ENCODE data around the gene LY6G5C.

Gene LY6G5C

DNA sequence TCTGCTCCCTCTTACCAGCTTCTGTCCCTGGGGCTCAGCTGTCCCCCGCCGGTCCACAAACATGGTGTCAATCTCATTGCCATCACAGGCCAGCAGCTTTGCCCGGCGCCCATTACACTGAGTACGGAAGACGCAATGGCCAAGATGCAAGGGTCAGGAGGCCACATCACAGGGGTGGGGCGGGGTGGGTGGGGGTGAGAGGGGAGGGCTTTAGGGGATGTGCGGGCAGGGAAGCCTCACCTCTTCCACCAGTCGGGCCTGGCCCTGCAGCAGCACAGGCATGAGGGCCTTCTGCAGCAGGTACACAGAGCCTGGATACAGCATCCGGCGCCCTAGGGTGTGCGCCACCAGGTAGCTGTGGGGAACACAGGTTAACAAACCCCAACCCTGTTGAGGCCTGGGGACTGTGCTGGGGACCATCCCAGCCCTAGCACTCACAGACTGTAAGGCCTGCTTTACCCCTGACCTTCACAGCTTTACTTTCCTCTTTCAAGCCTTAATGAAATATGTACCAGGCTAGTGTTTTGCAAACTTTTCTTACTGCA, 10.8 kb upstream of the LY6G5C start:
- in situ Hi-C loops (cut with MboI; ENCODE audit: low sequenced_read_pairs) = no loop called here

DNA sequence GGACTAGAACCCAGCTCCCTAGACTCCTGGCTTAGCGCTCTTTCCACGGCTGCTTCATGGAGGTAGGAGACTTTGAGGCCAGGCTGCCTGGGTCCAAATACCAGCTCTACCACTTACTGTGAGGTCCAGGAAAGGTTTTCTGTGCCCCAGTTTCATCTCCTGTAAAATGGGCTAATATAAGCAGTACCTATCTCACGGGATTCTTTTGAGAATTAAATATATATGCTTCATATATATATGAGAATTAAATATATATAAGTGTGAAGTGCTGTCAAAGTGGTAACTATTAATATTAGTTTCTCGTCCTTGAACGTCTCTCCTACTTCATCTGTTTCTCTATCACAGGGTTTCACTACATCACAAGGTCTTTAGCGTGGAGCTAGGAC, 10.2 kb upstream of the LY6G5C start:
- in situ Hi-C loops (cut with MboI; ENCODE audit: low sequenced_read_pairs) = no loop called here

DNA sequence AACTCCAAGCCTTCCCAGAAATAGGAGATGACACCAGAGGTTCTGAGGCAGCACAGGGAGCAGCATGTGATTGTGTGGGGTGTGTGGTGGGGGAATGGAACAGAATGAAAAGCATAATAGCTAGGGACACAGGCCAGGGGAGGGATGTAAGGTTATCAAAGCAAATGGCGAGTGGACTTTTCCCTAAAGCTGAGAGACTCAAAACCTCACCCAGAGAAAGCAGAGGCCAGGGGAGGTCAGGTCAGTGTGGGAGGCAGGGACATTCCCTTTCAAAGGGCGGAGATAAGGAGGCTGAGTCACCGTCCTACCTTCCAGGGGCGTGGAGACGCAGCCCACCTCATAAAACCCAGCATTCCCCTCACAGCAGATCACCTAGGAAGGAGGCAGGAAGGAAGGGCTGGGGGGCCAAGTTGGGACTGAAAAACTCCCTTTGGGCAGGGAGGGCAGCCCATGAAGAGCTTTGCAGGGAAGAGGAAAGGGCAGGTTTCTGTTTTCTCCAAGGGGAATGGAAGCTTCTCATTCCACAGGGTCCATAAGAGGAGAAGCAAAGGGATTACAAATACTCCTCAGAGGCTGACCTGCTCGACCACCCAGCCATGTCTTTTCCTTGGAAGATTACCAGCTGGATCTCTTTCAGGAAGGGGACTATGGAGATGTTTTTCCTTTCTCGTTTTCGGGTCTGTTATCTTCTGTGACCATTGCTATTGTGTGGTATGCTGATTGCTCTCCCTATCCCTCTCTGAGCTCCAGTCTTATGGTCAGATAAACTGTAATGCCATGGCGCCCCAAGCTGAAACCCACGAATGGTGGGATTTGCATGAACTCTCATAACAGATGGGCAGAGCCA, 9.6 kb upstream of the LY6G5C start:
- in situ Hi-C loops (cut with MboI; ENCODE audit: low sequenced_read_pairs) = no loop called here

DNA sequence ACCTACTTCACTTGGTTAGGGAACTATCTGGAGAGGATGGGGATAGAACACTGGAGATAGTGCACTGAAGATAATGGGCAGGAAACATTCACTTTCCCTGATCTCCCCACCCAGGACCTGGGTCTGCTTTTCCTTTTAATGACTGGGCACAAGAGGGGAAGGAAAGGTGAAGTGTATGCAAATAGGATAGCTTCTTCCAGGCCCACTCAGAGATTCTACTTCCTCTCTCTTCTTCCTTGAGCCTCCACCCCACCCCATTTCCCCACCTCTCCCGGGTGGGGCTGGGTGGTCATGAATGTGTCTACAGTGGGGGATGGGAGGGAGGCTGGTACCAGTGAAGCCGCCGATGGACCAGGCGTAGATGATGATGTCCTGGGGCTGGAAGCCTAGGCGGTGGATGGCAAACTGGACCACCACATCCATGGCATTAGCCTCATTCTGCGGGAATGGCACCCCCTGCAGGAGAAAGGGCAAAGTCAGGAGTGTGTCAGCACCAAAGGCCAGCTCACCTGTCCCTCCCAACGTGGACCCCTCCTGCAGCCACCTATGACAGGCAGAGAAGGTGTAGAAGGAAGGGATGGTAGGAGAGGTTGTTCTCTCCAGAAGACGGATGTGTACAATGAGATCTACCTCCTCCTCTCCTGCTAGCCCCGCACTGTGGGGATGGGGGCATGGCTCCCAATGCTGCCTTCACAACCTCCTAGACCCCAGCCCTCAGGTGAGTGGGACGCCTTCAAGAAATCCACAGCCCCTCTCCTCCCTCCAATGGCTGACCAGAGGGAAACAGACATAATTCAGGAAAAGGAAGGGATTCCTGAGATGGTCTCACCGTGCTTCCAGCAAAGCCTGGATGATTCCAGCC, 8.6 kb upstream of the LY6G5C start:
- in situ Hi-C loops (cut with MboI; ENCODE audit: low sequenced_read_pairs) = no loop called here

DNA sequence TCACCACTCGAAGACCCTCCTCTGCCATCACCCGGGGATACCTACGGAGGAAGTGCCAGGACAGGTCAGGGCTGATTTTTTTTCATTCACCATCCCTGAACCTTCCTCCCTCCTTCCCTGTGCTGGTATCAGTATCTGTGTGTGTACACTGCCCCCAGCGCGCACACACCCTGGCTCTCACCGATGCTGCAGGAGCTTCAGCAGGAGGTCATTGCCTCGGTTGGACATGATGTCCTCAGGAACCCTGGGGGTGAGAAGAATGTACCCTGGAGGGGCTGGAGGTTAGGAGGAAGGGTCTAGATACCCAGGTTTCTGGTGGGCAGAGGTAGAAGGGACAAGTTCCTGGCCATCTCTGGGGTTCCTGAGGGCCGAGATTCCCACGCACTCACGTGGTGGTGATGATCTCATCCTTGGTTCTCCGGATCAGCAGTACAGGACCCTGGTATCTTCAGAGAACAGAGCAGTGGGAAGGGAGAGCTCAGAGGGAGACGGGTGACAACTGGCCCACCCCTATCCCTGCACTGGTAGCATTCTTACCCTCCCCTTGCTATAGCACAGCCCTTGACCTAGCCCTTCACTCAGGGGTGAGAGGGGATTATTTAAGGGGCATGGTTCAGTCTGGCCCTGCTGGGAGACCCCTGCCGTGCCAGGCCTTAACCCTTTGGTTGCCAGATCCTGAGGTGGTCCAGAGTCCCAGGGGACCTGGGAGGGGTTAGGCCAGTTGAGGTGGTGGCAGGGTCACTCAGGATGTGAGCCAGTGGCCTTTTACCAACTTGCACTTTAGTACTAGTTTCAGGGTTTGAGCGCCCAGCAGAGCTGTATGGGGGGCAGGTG, 7.2 kb upstream of the LY6G5C start:
- in situ Hi-C loops (cut with MboI; ENCODE audit: low sequenced_read_pairs) = no loop called here

DNA sequence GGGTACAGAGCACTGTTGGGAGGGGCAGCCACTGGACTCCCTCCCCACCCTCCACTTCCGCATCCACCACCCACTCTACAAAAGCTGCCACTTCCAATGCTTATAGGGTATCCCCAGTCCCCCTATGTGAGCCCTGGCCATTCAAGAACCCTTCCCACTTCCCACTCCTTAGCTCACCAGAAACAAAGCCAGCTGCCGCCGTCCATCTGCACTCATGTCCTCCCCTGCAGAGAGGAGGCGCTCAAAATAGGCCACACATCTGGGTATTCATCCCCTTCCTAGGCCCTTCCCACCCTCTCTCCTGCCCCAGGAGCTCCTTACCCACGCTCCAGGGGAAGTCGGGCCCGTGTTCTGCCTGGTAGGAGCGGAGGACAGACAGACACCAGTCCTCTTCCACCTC, 6.5 kb upstream of the LY6G5C start:
- in situ Hi-C loops (cut with MboI; ENCODE audit: low sequenced_read_pairs) = no loop called here

DNA sequence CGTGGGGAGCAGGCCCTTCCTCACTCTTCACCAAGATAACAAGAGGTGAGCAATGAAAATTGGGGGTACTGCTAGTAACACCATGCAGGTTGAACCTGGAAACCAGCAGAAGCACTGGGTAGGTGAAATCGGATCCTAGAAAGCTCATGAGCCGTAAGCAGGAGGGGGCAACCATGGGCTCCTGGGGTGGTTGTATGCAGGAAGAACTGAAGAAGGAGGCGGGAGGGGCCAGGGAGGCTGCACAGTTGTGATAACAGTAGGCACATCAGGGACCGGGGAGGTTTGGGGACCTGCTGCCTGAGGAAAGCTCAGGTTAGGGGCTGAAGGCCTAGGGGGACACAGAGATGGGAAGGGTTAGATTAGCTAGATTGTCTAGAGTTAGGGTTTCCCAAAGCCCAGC, 5.6 kb upstream of the LY6G5C start:
- in situ Hi-C loops (cut with MboI; ENCODE audit: low sequenced_read_pairs) = no loop called here

DNA sequence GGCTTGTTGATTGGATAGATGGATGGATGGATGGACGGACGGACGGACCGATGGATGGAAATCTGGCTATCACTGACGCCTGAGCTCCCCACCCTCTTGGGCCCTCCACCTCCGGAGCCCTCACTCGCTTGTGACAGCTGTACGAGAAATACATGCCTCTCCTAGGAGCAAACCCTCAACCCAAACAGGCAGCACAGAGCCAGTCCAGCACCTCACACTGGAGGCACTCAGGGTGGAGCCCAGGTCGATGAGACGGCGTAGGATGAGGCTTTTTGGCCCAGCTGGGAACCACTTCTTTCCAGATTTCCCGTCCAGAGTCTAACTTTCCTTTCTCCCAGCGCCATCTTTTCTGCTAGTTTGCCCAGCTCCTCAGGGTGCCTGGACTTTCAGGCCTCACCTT, 2.7 kb upstream of the LY6G5C start:
- in situ Hi-C loops (cut with MboI; ENCODE audit: low sequenced_read_pairs) = no loop called here

DNA sequence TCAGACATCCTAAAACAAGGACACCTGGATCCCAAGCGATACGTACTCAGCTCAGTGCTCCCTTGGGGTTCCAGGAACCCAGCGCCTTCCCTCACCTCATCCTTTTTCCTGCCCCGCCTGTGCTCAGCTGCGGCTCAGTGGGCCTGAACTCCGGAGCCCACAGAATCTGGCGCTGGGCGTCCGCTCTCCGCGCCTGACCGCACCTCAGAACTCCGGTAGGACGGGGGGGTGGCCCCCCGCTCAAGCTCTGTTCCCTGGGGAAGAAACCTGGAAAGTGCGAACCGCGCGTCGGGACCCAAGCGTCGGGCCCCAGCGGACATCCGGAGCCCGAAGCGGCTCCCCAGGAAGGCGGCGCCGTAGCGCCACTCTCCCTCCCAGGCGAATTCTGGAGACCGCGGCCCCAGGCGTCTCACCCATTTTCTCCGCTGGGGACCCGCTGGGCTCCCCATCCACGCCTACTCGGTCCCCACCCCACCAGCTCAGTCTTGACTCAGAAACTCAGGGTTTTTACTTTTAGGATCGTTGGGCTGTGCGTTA, 336 bp upstream of the LY6G5C start:
- in situ Hi-C loops (cut with MboI; ENCODE audit: low sequenced_read_pairs) = no loop called here

DNA sequence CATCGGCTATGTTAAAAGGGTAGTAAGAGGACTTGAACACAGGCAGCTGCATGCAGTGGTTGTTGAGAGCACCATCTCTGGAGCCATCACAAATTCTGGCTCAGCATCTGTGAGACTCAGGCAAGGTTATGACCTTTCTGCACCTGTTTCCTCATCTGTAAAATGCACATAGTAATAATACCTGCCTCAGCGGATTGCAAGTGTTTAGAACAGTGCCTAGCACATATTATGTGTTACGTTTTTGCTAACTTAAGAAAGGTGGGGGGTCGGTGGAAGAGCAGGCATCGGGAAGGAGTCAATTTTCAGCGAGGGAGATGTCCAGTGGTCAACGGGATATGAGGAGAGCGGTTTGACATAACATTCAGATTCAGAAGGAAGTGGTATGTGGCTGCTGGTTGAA, 2.9 kb downstream of the LY6G5C start:
- in situ Hi-C loops (cut with MboI; ENCODE audit: low sequenced_read_pairs) = no loop called here

DNA sequence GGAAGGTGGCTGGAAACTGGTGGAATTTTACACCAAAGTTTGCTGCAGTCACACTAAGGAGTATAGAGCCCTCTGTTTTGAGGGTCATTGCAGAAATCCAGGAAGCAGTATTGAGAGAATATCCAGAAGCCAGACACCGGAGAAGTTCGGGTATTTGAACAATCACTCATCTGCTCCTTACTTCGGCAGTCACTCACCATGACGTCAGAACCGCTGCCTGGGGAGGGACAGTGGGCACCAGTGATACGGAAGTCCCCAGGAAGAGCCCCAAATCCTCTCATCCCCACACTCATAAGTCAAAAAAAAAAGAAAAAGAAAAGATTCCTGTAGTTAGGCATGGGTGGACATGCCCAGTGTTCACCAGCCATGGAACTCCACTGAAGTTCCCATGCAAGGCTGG, 4.0 kb downstream of the LY6G5C start:
- in situ Hi-C loops (cut with MboI; ENCODE audit: low sequenced_read_pairs) = no loop called here

DNA sequence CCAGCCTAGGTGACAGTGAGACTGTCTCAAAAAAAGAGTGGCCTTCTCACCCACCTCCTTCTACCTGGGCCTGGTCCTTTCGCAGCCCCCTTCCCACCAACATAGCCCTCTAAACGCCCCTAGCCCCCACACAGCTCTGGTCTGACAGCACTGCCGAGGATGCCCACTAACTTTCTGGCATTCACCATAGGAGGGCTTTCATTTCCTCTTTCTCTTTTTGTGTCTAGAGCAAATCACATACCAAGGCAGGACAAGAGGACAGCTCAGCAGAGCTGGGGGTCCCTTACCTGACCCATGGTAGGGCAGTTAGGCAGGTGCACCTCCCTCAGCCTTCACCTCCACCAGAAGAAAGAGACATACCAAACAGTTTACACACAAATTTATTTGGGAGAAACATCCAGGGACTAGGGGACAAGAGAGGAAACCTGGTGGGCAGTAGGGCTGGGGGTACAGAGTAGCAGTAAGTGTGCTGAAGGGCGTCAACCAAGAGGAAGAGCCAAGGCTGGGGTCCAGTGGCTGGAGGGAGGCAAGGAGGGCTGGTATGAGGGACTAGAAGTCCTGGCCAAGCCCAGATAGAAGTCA, 4.5 kb downstream of the LY6G5C start:
- in situ Hi-C loops (cut with MboI; ENCODE audit: low sequenced_read_pairs) = no loop called here

DNA sequence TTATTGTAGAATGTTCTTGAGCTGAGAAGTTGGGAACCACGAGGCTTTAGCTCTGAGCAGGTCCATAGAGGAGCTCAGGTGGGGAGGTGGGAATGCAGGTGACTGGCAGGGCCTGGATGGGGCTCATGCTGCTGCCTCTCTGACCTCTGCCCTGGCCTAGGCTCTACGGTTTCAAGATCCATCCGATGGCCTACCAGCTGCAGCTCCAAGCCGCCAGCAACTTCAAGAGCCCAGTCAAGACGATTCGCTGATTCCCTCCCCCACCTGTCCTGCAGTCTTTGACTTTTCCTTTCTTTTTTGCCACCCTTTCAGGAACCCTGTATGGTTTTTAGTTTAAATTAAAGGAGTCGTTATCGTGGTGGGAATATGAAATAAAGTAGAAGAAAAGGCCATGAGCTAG, 11.2 kb downstream of the LY6G5C start, which contains the start of gene LY6G5B:
TSS of gene LY6G5B (plus strand) at position 301 of the 400 bp plus-strand sequence. CDS start 975 bp downstream, outside the sequence.
- in situ Hi-C loops (cut with MboI; ENCODE audit: low sequenced_read_pairs) = no loop called here

DNA sequence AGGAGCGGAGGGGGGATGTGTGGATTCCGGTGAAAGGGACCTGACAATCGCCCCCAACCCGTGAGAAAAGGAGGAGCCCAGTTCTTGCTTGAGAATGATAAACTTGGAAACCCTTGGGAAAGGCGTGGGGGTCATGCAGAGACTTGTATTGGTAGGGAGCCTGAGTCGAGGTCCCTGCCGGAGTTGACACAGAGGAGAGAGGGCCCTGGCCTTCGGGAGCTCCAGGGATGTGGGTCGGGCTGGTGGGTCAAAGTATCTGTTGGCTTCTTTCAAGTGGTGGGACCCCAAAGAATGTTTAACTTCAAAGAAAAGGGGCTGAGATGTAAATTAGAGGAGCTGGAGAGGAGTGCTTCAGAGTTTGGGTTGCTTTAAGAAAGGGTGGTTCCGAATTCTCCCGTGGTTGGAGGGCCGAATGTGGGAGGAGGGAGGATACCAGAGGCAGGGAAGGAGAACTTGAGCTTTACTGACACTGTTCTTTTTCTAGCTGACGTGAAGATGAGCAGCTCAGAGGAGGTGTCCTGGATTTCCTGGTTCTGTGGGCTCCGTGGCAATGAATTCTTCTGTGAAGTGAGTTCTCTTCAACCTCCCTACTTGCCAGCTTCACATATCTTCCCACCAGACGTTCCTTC, 14.4 kb downstream of the LY6G5C start:
- in situ Hi-C loops (cut with MboI; ENCODE audit: low sequenced_read_pairs) = no loop called here

DNA sequence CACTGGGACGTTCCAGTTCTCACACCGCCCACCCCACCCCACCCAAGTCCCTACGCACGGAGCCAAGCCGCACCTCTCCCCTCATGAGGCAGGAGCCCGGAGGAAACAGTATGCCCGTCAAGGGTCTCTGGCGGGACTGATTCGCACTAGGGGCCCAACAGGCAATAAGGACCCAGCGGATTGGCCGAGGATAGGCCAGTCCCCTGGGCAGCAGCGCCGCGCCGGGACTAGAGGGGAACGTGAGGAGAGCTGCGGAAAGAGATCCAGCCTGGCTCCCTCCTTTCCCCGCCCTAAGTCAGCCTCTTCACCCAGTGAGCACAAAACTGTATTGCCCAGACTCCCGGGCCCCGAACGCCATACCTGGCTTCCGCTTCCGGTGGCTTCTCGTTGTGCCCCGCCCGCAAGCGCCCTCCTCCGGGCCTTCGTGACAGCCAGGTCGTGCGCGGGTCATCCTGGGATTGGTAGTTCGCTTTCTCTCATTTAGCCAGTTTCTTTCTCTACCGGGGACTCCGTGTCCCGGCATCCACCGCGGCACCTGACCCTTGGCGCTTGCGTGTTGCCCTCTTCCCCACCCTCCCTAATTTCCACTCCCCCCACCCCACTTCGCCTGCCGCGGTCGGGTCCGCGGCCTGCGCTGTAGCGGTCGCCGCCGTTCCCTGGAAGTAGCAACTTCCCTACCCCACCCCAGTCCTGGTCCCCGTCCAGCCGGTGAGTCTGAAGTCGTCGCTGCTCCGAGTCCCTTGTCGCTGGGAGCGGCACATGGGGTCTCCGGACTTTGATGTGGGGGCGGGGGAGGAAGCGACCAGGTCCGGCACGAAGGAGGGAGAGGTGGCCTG, 15.1 kb downstream of the LY6G5C start, which contains the start of gene CSNK2B:
TSS of gene CSNK2B (plus strand) at position 580 of the 836 bp plus-strand sequence. CDS start 752 bp downstream, outside the sequence.
- in situ Hi-C loops (cut with MboI; ENCODE audit: low sequenced_read_pairs) = no loop called here

DNA sequence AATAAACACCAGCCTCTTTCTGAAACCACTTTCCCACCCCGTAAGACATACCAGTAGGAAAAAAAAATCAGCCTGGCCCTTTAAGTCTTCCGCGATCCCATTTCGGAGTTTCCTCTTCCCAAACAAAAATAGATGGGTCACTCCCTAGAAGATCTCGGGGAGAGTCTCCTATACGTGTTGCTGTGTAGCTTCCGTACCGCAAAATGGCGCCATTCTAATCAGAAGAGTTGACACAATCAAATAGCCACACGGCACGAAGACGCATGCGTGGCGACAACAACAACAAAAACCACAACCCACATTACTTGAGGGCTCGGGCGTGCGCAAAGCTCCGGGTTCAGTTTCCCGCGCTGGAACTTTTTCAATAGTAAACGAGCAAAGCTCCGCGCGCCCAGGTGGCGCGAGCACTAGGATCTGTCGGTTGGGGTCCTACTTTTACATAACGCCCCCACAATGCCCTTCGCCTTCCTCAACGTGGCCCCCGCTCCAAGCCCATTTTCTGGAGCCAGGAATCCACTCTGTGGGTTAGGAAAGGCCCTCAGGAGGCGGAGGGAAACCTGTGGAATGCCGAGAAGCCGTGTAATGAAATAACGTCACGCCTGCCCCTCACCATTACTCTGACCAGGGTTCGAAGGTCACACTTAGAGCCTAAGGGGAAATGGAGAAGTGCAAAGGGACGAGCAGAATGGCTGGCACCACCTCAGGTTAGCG, 15.9 kb downstream of the LY6G5C start, which contains the start of gene GPANK1:
TSS of gene GPANK1 (minus strand) at position 208 of the 711 bp plus-strand sequence. CDS start 519 bp downstream, outside the sequence.
- in situ Hi-C loops (cut with MboI; ENCODE audit: low sequenced_read_pairs) = no loop called here

DNA sequence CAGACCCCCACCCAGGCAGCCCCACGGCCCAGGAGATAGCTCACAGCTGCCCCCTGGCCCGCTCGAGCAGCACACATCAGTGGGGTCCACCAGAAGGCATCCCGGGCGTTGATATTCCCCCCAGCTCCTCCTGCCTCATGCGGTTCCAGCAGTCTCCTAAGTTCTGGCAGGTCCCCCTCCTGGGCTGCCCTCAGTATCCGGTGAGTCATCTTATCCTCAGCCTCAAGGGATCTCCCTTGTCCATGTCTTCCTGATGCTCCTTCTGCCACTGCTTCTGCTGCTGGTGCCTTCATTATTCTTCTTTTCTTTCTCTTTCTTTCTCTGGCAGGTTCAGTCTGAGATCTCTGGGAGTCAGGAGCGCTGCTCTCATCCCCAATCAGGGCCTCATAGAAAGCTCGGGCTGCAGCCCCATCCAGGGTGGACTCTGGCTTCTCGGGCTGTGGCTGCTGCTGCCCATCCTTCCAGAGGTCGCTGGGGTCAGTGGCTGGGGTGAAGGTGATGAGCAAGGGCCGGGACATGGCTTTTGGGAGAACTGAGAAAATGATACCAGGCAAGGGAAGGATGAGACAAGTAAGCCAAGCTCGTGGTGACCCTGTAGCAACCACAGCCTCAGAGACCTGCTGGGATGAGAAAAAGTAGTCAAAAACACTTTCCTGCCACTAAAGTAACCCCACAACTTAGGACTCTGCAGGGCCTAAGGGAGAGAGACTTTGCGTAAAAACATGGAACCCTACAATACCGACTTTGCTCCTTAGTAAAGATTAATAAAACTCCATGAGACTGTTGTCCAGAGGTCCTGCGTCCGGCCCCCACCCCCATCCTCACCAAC, 16.7 kb downstream of the LY6G5C start:
- in situ Hi-C loops (cut with MboI; ENCODE audit: low sequenced_read_pairs) = no loop called here
